ENCODE measurements around the gene ADAR. TPM values are rescaled to one million over a fixed set of nuclear protein-coding genes. Genes with fewer than 3 reads are reported as not detected.

Gene ADAR
- total RNA-seq, 2 experiments from 2014 or later: 261 to 267 TPM

DNA sequence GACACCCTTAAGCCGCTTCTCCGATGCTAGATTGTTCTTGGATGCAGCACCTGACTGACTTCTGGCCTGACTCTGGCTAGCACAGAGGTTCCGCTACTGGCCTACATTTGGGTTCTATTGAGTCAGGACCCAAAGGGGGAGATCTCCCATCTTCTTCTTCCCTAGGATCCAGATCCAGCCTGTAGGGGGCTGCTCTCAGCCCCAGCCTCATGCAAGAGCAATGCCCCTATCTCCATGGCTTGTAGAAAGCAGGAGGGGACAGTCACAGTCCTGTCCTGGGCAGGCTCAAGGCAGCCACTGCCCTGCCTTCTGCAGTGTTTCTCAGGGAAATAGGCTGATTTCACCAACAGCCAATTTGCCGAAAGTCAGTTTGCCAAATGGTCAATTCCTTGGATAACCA is 6.3 kb upstream of the ADAR start:
- intact Hi-C loops (cut with micrococcal nuclease): no loop called here
- H3K36me3 Mint-ChIP-seq (ENCODE audit: low read depth): peaks cover 16% of the 10 kb centered on the region
- no peaks in the 10 kb centered on the region for H3K9me3 Mint-ChIP-seq
- no peaks in the 10 kb centered on the region for H3K27me3 Mint-ChIP-seq
- H3K4me3 Mint-ChIP-seq: peak overlapping the region; percentile 45
- H3K27ac Mint-ChIP-seq: peak overlapping the region; percentile 83
- TF ChIP-seq, protein P1, sequence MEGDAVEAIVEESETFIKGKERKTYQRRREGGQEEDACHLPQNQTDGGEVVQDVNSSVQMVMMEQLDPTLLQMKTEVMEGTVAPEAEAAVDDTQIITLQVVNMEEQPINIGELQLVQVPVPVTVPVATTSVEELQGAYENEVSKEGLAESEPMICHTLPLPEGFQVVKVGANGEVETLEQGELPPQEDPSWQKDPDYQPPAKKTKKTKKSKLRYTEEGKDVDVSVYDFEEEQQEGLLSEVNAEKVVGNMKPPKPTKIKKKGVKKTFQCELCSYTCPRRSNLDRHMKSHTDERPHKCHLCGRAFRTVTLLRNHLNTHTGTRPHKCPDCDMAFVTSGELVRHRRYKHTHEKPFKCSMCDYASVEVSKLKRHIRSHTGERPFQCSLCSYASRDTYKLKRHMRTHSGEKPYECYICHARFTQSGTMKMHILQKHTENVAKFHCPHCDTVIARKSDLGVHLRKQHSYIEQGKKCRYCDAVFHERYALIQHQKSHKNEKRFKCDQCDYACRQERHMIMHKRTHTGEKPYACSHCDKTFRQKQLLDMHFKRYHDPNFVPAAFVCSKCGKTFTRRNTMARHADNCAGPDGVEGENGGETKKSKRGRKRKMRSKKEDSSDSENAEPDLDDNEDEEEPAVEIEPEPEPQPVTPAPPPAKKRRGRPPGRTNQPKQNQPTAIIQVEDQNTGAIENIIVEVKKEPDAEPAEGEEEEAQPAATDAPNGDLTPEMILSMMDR (IDR thresholded peaks at IDR 0.05): no peak
- H3K4me1 Mint-ChIP-seq (ENCODE audit: low read depth): peaks cover 66% of the 10 kb centered on the region
- DNase-seq (no peak), ATAC-seq (no peak)
- ChIA-PET CTCF (no interaction called here), POLR2A (interaction anchor here (0.7 kb wide), 1 partner anchor 12 kb away, joined by 4 read pairs; no protein-coding TSS in a partner anchor)

DNA sequence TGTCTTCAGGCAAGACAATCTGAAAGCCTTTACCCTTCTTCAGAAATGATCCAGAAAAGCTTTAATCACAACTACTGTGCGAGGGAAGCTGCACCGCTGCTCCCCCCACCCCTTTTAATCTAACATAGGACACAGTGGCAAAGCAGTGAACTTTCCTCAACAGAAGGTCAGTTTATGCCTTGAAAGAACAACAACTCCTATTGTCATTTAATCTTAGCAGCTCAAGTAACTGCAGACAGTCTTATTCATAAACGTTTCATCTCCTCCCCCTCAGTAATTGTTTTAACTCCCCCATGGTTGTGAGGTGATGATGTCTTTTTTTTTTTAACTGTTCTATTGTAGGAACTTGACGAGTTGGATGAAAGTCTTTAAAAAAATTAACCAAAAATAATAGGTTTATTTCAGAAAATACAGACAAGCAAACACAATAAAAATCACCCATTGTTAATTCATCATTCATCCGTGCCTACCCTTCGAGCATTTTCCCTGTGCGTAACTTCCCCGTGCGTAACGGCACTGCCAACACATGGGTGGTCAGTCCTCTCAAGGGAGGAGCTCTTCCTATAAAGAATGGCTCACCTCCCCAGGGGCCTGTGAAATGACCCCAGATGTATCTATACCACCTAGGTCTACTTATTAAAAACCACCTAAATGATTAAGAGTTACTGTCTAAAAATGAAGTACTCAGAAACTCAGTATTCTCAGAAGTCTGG is 3.3 kb upstream of the ADAR start:
- TF ChIP-seq, protein P1 (IDR thresholded peaks at IDR 0.05): no peak
- H3K27me3 Mint-ChIP-seq: no peaks in the 10 kb centered on the region
- POLR2A ChIA-PET: interaction anchor here (1.3 to 3.0 kb wide), 3 partner anchors 12 to 17 kb away, joined by 3 to 13 read pairs (median 4); no protein-coding TSS in a partner anchor
- no peaks in the 10 kb centered on the region for H3K9me3 Mint-ChIP-seq
- peaks cover 63% of the 10 kb centered on the region for H3K4me1 Mint-ChIP-seq (ENCODE audit: low read depth)
- DNase-seq (peak; percentile 19), ATAC-seq (no peak)
- CTCF ChIA-PET: interaction anchor here (0.7 to 2.7 kb wide), 5 partner anchors 10 to 230 kb away, joined by 3 to 12 read pairs (median 4); no protein-coding TSS in a partner anchor
- H3K36me3 Mint-ChIP-seq (ENCODE audit: low read depth): peaks cover 19% of the 10 kb centered on the region
- H3K27ac Mint-ChIP-seq: peak overlapping the region; percentile 87
- intact Hi-C loops (cut with micrococcal nuclease): no loop called here
- H3K4me3 Mint-ChIP-seq: peak overlapping the region; percentile 21

DNA sequence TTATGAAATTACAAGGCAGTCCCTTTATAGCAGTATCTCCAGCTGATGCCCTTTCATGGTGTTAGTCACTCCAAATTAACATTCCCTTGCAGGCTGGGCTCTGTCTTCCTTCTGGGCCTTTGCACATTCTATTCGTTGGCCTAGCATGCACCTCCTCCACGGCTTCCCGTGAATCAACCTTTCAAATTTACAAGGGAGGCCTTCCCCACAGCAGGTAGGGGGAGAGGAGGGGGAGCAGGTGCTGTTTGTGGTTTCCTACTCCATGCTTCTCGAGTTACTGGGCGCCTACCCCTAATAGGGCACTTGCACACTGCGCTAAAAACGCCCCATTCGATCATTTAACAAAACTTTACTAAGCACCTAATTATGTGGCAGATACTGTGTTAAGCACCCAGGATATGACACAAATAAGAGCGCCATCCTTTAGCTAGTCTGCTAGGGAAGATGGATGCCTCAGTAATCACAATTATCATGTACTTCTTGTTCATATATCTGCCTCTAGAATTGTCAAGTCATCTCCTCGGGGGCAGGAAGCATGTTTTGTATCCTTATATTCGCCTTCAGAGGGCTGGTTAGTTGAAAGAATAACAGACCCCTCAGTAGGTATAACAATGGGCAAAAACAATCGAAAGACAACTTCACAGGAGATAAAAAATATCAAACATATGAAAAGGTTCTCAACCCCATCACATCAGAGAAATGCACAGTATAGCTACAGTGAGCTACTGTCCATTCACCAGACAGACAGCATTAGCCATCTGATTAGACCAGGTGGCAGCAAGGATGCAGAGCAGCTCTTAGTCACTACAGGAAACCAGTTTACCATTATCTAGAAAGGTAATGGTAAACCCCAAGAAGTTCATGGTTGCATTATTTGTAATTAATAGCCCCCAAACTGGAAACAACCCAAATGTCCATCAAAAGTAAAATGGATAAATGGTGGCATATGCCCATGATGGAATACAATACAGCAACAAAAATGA is 1.7 kb upstream of the ADAR start:
- peak overlapping the region; percentile 98 for H3K27ac Mint-ChIP-seq
- peak overlapping the region; percentile 89 for H3K4me3 Mint-ChIP-seq
- POLR2A ChIA-PET: interaction anchor here (0.9 to 3.0 kb wide), 8 partner anchors 11 to 181 kb away, joined by 3 to 13 read pairs (median 6); no protein-coding TSS in a partner anchor

DNA sequence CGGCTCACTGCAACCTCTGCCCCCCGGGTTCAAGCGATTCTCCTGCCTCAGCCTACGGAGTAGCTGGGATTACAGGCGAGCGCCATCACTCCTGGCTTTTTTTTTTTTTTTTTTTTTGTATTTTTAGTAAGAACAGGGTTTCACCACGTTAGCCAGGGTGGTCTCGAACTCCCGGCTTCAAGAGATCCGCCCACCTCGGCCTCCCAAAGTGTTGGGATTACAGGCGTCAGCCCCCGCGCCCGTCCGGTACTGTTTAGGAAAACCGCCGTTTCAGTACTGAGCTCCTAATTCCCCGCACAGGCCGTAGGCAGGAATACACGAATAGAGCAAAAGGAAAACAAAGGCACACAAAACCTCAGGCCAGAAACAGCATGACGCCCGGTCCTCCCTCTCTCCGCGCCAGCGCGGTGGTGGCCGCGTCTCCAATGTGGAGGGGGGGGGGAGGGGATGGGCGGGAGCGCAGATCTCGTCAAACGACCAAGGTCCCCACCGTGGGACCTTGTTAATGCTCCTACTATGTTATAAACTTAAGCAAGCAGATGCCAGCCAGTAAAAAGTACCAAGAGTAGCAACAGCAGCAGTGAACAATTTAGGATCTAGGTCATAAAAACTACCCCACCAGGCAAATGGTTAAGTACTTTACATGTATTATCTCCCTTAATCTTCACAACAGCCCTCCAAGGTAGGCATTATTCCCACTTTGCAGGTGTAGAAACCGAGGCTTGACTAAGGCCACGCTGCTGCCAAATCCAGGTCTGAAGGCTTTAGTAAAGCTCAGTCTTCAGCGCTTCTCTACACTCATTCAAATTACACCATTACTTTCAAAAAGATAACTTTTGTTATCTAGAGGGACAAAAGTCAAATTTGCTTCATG is 648 bp upstream of the ADAR start:
- ATAC-seq (no peak), DNase-seq (peak; percentile 47)
- Mint-ChIP-seq H3K27ac (peak overlapping the region; percentile 98), H3K4me1 (ENCODE audit: low read depth) (peaks cover 64% of the 10 kb centered on the region), H3K27me3 (no peaks in the 10 kb centered on the region), H3K9me3 (no peaks in the 10 kb centered on the region), H3K4me3 (peak overlapping the region; percentile 89), H3K36me3 (ENCODE audit: low read depth) (peaks cover 37% of the 10 kb centered on the region)
- ChIA-PET POLR2A (interaction anchor here (0.6 to 2.0 kb wide), 7 partner anchors 10 to 183 kb away, joined by 3 to 8 read pairs (median 6); no protein-coding TSS in a partner anchor), CTCF (no interaction called here)
- intact Hi-C loops (cut with micrococcal nuclease): no loop called here
- TF ChIP-seq, protein P1 (IDR thresholded peaks at IDR 0.05): no peak

More for the DNA sequence above, 1.7 kb upstream of the ADAR start:
- Mint-ChIP-seq H3K9me3 (no peaks in the 10 kb centered on the region), H3K27me3 (no peaks in the 10 kb centered on the region), H3K4me1 (ENCODE audit: low read depth) (peaks cover 61% of the 10 kb centered on the region), H3K36me3 (ENCODE audit: low read depth) (peaks cover 29% of the 10 kb centered on the region)
- peak; percentile 31 for ATAC-seq
- TF ChIP-seq, protein P1 (IDR thresholded peaks at IDR 0.05): no peak
- CTCF ChIA-PET: interaction anchor here (0.6 to 2.7 kb wide), 6 partner anchors 11 to 117 kb away, joined by 3 to 12 read pairs (median 4); no protein-coding TSS in a partner anchor
- intact Hi-C loops (cut with micrococcal nuclease): no loop called here
- DNase-seq: peak; percentile 75
